ENCODE results near the gene AOPEP. TPM values are rescaled to one million over a fixed set of nuclear protein-coding genes. Genes with fewer than 3 reads are reported as not detected.
A peak's percentile ranks its signal among the peaks of the same experiment; 100 is the strongest.

The AOPEP gene
- total and polyA plus RNA-seq, 10 donors, result 14.8 to 86.1 (median 51.3) TPM

- H3K4me1 ChIP-seq, result peaks cover 0 to 9% (median 6%) of the 10 kb centered on the region in 6 donors
- H3K27ac ChIP-seq, result peak overlapping the region in 5 of 8 donors; percentile 17 to 46 (median 29)
- H3K36me3 ChIP-seq, result no peaks in the 10 kb centered on the region
- H3K4me3 ChIP-seq, result no peak overlapping the region
- H3K9me3 ChIP-seq, result no peaks in the 10 kb centered on the region
- intact Hi-C loops (cut with DNase I; ENCODE audit: low total_unique reads), result loop anchor here (5.0 kb wide), 1 partner anchor 344 kb away; no protein-coding TSS in a partner anchor
- no peak for DNase-seq
- H3K27me3 ChIP-seq (replicated peaks in 1 of 7), result no peaks in the 10 kb centered on the region
- TF ChIP-seq CTCF (IDR thresholded peaks at IDR 0.05 in 8 of 11, conservative IDR thresholded peaks at IDR 0.05 in 3 of 11) (peak in 9 of 11 experiments; percentile 32 to 73 (median 56)), POLR2A (IDR thresholded peaks at IDR 0.05) (no peak)
- WGBS, 5 donors, result 49 to 65% (median 54%) methylated on average over 14 of the region's 14 CpGs
Observed at GRCh38 chr9:94783102-94783682, 56.7 kb downstream of the AOPEP start.

- Histone ChIP-seq H3K36me3 (no peaks in the 10 kb centered on the region), H3K27me3 (replicated peaks in 1 of 7) (no peaks in the 10 kb centered on the region), H3K4me1 (peaks cover 0 to 9% (median 6%) of the 10 kb centered on the region in 6 donors), H3K4me3 (no peak overlapping the region), H3K27ac (no peak overlapping the region), H3K9me3 (no peaks in the 10 kb centered on the region)
- intact Hi-C loops (cut with DNase I; ENCODE audit: low total_unique reads), result loop anchor here (5.0 kb wide), 1 partner anchor 343 kb away; no protein-coding TSS in a partner anchor
- DNase-seq, result no peak
- 94 to 98% (median 97%) methylated on average over 2 of the region's 2 CpGs for WGBS, 5 donors
- no peak for TF ChIP-seq CTCF (IDR thresholded peaks at IDR 0.05 in 8 of 11, conservative IDR thresholded peaks at IDR 0.05 in 3 of 11)
Observed at GRCh38 chr9:94783928-94784327, 57.4 kb downstream of the AOPEP start.

- H3K4me1 ChIP-seq, result peaks cover 0 to 9% (median 6%) of the 10 kb centered on the region in 6 donors
- H3K27me3 ChIP-seq (replicated peaks in 1 of 7), result no peaks in the 10 kb centered on the region
- no peak overlapping the region for H3K4me3 ChIP-seq
- WGBS, 5 donors, result 86 to 94% (median 91%) methylated on average over 10 of the region's 10 CpGs
- H3K9me3 ChIP-seq, result no peaks in the 10 kb centered on the region
- DNase-seq, result no peak
- H3K36me3 ChIP-seq, result peaks cover 0 to 10% (median 2%) of the 10 kb centered on the region in 6 donors
- no peak for TF ChIP-seq POLR2AphosphoS5 (IDR thresholded peaks at IDR 0.05)
- intact Hi-C loops (cut with DNase I; ENCODE audit: low total_unique reads), result no loop called here
- H3K27ac ChIP-seq, result no peak overlapping the region
Observed at GRCh38 chr9:94785215-94786169, 59.0 kb downstream of the AOPEP start.

- intact Hi-C loops (cut with DNase I; ENCODE audit: low total_unique reads), result no loop called here
- DNase-seq, result no peak
- H3K4me1 ChIP-seq, result peaks cover 0 to 9% (median 6%) of the 10 kb centered on the region in 6 donors
- H3K36me3 ChIP-seq, result peaks cover 0 to 20% (median 3%) of the 10 kb centered on the region in 6 donors
- H3K9me3 ChIP-seq, result no peaks in the 10 kb centered on the region
- no peak for TF ChIP-seq CTCF (IDR thresholded peaks at IDR 0.05 in 8 of 11, conservative IDR thresholded peaks at IDR 0.05 in 3 of 11)
- TF ChIP-seq POLR2A (IDR thresholded peaks at IDR 0.05), result no peak
- TF ChIP-seq POLR2AphosphoS5 (IDR thresholded peaks at IDR 0.05), result no peak
- H3K27me3 ChIP-seq (replicated peaks in 1 of 7), result no peaks in the 10 kb centered on the region
- WGBS, 5 donors, result 94 to 98% (median 96%) methylated on average over 3 of the region's 3 CpGs
- no peak overlapping the region for H3K27ac ChIP-seq
- no peak overlapping the region for H3K4me3 ChIP-seq
Observed at GRCh38 chr9:94786586-94786985, 60.1 kb downstream of the AOPEP start.

Measured in spleen (tissue), 11 donors.